ENCODE results near the gene KIFC3.
"Not testable (repeated sequence)": the region's sequence is repeated elsewhere in the genome, so short reads cannot be mapped to it uniquely, and the experiment has no call there.

The KIFC3 gene

GRCh38 chr16:57797216-57797525 is 5.1 kb downstream of the KIFC3 start:
- H3K9ac ChIP-seq, result peak overlapping the region in 6 of 11 experiments; percentile 0 to 95 (median 32); a peak in 7 of 22 replicates

DNA sequence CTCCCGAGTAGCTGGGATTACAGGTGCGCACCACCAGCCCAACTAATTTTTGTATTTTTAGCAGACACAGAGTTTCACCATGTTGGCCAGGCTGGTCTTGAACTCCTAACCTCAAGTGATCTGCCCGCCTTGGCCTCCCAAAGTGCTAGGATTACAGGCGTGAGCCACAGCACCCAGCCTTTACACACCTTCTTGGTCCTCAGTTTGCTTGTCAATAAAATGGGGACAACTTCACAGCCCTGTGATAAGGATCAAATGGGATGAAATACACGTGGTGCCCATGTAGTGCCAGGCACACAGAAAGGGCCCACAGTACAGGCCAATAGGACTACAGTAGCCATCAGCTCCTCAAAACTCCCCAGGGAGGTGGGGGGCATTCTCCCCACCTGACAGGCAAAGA is 6.3 kb downstream of the KIFC3 start:
- not testable (repeated sequence) for H3K4me3 ChIP-seq; H3K9me3 ChIP-seq (replicated peaks in 1 of 11); H3K27me3 ChIP-seq; H3K27ac ChIP-seq
- H4K20me1 ChIP-seq, result peaks cover 0 to 59% (median 13%) of the 10 kb centered on the region in 11 experiments; a peak in 11 of 22 replicates
- peaks cover 0 to 74% (median 28%) of the 10 kb centered on the region in 11 experiments; a peak in 20 of 22 replicates for H3K36me3 ChIP-seq
- H3K4me1 ChIP-seq, result peaks cover 64 to 79% (median 68%) of the 10 kb centered on the region in 10 experiments
- H3K9ac ChIP-seq, result peak overlapping the region in 2 of 11 experiments; percentile 13 to 95; a peak in 1 of 22 replicates
- peak overlapping the region in 4 of 11 experiments; percentile 46 to 100 (median 48); a peak in 4 of 22 replicates for H3K4me2 ChIP-seq

More at GRCh38 chr16:57797216-57797525, 5.1 kb downstream of the KIFC3 start:
- 0 out of 22 replicates have a peak overlapping the region, but pooled peaks of 1 of the 11 experiments have one; percentile 26 for H3K27ac ChIP-seq
- H3K4me1 ChIP-seq, result peaks cover 60 to 72% (median 68%) of the 10 kb centered on the region in 10 experiments
- H3K4me2 ChIP-seq, result peak overlapping the region in 10 of 11 experiments; percentile 94 to 100 (median 98); a peak in 16 of 22 replicates
- no peaks in the 10 kb centered on the region for H3K9me3 ChIP-seq (replicated peaks in 1 of 11)
- TF ChIP-seq Cebpa-rat (IDR thresholded peaks at IDR 0.05), result no peak
- peaks cover 0 to 48% (median 12%) of the 10 kb centered on the region in 11 experiments; a peak in 11 of 22 replicates for H4K20me1 ChIP-seq
- no peak overlapping the region for H3K4me3 ChIP-seq
- peaks cover 0 to 62% (median 25%) of the 10 kb centered on the region in 11 experiments; a peak in 20 of 22 replicates for H3K36me3 ChIP-seq
- no peaks in the 10 kb centered on the region for H3K27me3 ChIP-seq

GRCh38 chr16:57795431-57795878 is 6.8 kb downstream of the KIFC3 start:
- peaks cover 63 to 79% (median 68%) of the 10 kb centered on the region in 10 experiments for H3K4me1 ChIP-seq
- TF ChIP-seq Cebpa-rat (IDR thresholded peaks at IDR 0.05), result no peak
- H3K9me3 ChIP-seq (replicated peaks in 1 of 11), result no peaks in the 10 kb centered on the region
- no peaks in the 10 kb centered on the region for H3K27me3 ChIP-seq
- H3K4me2 ChIP-seq, result peak overlapping the region in 7 of 11 experiments; percentile 15 to 100 (median 46); a peak in 10 of 22 replicates
- H3K27ac ChIP-seq, result no peak overlapping the region
- peaks cover 0 to 64% (median 12%) of the 10 kb centered on the region in 11 experiments; a peak in 11 of 22 replicates for H4K20me1 ChIP-seq
- peak overlapping the region in 3 of 11 experiments; percentile 6 to 31 (median 16); a peak in 2 of 22 replicates for H3K9ac ChIP-seq
- no peak overlapping the region for H3K4me3 ChIP-seq
- H3K36me3 ChIP-seq, result peaks cover 0 to 79% (median 32%) of the 10 kb centered on the region in 11 experiments; a peak in 20 of 22 replicates

DNA sequence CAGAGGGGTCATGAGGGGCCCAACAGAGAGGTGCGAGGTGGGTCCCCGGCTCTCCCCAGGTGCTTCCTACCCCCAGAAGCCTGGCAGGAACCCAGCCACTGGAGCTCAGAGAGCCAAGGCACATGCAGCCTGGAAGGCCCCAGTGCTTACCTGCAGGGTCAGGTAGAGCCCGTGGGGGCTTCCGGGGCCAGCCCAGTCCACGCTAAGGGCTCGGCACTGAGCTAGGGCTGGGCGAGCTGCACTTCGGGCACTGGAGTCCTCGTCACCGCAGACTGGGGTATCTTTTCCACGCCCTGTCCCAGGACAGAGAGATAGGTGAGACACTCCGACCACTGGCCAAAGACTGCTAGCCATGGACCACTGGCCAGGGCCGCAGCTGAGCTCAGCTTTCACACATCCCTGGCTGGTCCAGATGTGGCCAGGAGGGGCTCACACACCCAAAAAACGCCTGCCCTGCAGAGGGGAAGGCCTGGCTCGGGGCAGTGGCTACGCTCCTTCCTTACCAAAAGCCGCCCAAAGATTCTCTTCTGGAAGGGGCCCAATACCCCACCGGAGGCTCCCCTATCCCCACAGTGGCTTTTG is 7.4 kb downstream of the KIFC3 start:
- TF ChIP-seq Cebpa-rat (IDR thresholded peaks at IDR 0.05), result no peak
- H3K4me1 ChIP-seq, result peaks cover 58 to 74% (median 63%) of the 10 kb centered on the region in 10 experiments

GRCh38 chr16:57791893-57792461 is 10.3 kb downstream of the KIFC3 start:
- Histone ChIP-seq H3K4me3 (no peak overlapping the region), H3K4me2 (peak overlapping the region; percentile 62 to 95 (median 81)), H3K27ac (peak overlapping the region in 4 of 11 experiments; percentile 4 to 29 (median 26); a peak in 3 of 22 replicates), H3K9ac (peak overlapping the region in 2 of 11 experiments; percentile 36 to 61; a peak in 4 of 22 replicates), H3K4me1 (peaks cover 28 to 44% (median 34%) of the 10 kb centered on the region in 10 experiments), H4K20me1 (peaks cover 0 to 83% (median 7%) of the 10 kb centered on the region in 11 experiments; a peak in 9 of 22 replicates), H3K36me3 (peaks cover 0 to 100% (median 25%) of the 10 kb centered on the region in 11 experiments; a peak in 17 of 22 replicates), H3K27me3 (no peaks in the 10 kb centered on the region), H3K9me3 (replicated peaks in 1 of 11) (no peaks in the 10 kb centered on the region)
- no peak for TF ChIP-seq Cebpa-rat (IDR thresholded peaks at IDR 0.05)

More for the DNA sequence above, 7.4 kb downstream of the KIFC3 start:
- Histone ChIP-seq H3K27me3 (no peaks in the 10 kb centered on the region), H4K20me1 (peaks cover 0 to 69% (median 8%) of the 10 kb centered on the region in 11 experiments; a peak in 10 of 22 replicates), H3K4me3 (no peak overlapping the region), H3K36me3 (peaks cover 0 to 85% (median 34%) of the 10 kb centered on the region in 11 experiments; a peak in 20 of 22 replicates), H3K4me2 (peak overlapping the region in 5 of 11 experiments; percentile 15 to 100 (median 46); a peak in 7 of 22 replicates), H3K27ac (no peak overlapping the region; a peak in 1 of 22 replicates), H3K9ac (peak overlapping the region in 3 of 11 experiments; percentile 6 to 31 (median 16); a peak in 2 of 22 replicates), H3K9me3 (replicated peaks in 1 of 11) (no peaks in the 10 kb centered on the region)

GRCh38 chr16:57791195-57791892 is 10.9 kb downstream of the KIFC3 start:
- no peak for TF ChIP-seq Cebpa-rat (IDR thresholded peaks at IDR 0.05)
- Histone ChIP-seq H4K20me1 (peaks cover 0 to 84% (median 7%) of the 10 kb centered on the region in 11 experiments; a peak in 9 of 22 replicates), H3K4me3 (peak overlapping the region in 1 of 10 experiments; percentile 20; a peak in 1 of 20 replicates), H3K9ac (peak overlapping the region in 2 of 11 experiments; percentile 36 to 61; a peak in 4 of 22 replicates), H3K9me3 (replicated peaks in 1 of 11) (no peaks in the 10 kb centered on the region), H3K4me1 (peaks cover 26 to 38% (median 32%) of the 10 kb centered on the region in 10 experiments), H3K27me3 (no peaks in the 10 kb centered on the region), H3K36me3 (peaks cover 0 to 100% (median 22%) of the 10 kb centered on the region in 11 experiments; a peak in 15 of 22 replicates), H3K4me2 (peak overlapping the region; percentile 62 to 95 (median 81)), H3K27ac (peak overlapping the region in 6 of 11 experiments; percentile 4 to 29 (median 20); a peak in 7 of 22 replicates)

GRCh38 chr16:57788951-57789350 is 13.3 kb downstream of the KIFC3 start:
- no peak overlapping the region for H3K9ac ChIP-seq

GRCh38 chr16:57788252-57788841 is 13.9 kb downstream of the KIFC3 start:
- no peak overlapping the region for H3K4me2 ChIP-seq
- H4K20me1 ChIP-seq, result peaks cover 0 to 91% (median 0%) of the 10 kb centered on the region in 11 experiments; a peak in 6 of 22 replicates
- H3K4me3 ChIP-seq, result no peak overlapping the region
- H3K36me3 ChIP-seq, result peaks cover 0 to 100% (median 18%) of the 10 kb centered on the region in 11 experiments; a peak in 15 of 22 replicates
- peaks cover 17 to 22% (median 19%) of the 10 kb centered on the region in 10 experiments for H3K4me1 ChIP-seq
- no peaks in the 10 kb centered on the region for H3K9me3 ChIP-seq (replicated peaks in 1 of 11)
- no peak overlapping the region for H3K27ac ChIP-seq
- H3K27me3 ChIP-seq, result no peaks in the 10 kb centered on the region
- H3K9ac ChIP-seq, result no peak overlapping the region
- TF ChIP-seq Cebpa-rat (IDR thresholded peaks at IDR 0.05), result no peak

More at GRCh38 chr16:57788951-57789350, 13.3 kb downstream of the KIFC3 start:
- no peak overlapping the region for H3K27ac ChIP-seq
- no peak for TF ChIP-seq Cebpa-rat (IDR thresholded peaks at IDR 0.05)
- no peaks in the 10 kb centered on the region for H3K9me3 ChIP-seq (replicated peaks in 1 of 11)
- H3K27me3 ChIP-seq, result no peaks in the 10 kb centered on the region
- peaks cover 17 to 22% (median 19%) of the 10 kb centered on the region in 10 experiments for H3K4me1 ChIP-seq
- no peak overlapping the region for H3K4me3 ChIP-seq
- H4K20me1 ChIP-seq, result peaks cover 0 to 91% (median 0%) of the 10 kb centered on the region in 11 experiments; a peak in 6 of 22 replicates
- peaks cover 0 to 100% (median 22%) of the 10 kb centered on the region in 11 experiments; a peak in 15 of 22 replicates for H3K36me3 ChIP-seq
- no peak overlapping the region for H3K4me2 ChIP-seq
